ENCODE data around the gene CDH13.

- TF ChIP-seq CTCF (IDR thresholded peaks at IDR 0.05; ENCODE audit: insufficient read depth, low read length), result no peak
- TF ChIP-seq REST (IDR thresholded peaks at IDR 0.05; ENCODE audit: insufficient replicate concordance, low read depth), result no peak
Observed at GRCh38 chr16:83271123-83271522, 644.4 kb downstream of the CDH13 start.
